GM10266 (cell line): ENCODE results near the gene GOLGA1.
A peak's percentile ranks its signal among the peaks of the same experiment; 100 is the strongest.

Source experiments
- DNase-seq: peaks from one replicate; pipeline ENCODE4 v3.0.0; 2012; ENCODE audit errors: extremely low spot score
- TF ChIP-seq, protein P1 (sequence below): IDR thresholded peaks from 2 replicates; pipeline ENCODE4 v1.5.1; 2012; ENCODE audit warnings: mild to moderate bottlenecking, low read depth; ENCODE audit not compliant: control insufficient read depth, insufficient read depth; ENCODE audit errors: missing control alignments

The GOLGA1 gene

DNA sequence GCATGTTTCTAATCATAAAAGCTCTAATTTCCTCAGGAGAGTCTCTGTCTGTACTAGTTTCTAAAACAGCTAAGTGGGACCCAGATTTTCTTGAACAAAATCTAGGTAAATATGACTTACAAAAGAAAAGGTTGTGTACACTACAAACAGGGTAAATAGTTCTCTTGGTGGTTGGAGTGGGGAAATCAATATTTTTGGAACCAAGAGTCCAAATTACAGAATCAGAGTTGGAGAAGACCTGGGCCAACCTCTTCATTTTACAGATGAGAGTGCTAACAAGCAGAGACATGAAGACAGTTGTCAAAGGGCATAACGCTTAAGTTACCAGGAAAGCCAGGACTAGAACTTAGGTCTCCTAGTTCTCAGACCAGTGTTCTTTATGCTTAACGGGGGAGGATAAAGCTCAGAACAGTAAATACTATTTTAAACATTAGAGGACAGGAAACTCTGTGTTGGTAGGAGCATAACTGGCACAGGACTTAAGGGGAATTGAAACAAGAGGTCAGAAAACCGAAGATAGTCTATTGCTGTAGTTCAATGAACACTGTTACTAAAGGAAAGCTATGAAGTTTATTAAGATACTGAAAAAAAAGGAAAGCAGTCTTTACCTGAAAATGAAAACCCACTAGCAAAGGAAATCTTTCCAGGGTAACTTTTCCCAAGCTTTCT, 9.3 kb upstream of the GOLGA1 start:
- peak; percentile 30 for DNase-seq
- TF ChIP-seq, protein P1, sequence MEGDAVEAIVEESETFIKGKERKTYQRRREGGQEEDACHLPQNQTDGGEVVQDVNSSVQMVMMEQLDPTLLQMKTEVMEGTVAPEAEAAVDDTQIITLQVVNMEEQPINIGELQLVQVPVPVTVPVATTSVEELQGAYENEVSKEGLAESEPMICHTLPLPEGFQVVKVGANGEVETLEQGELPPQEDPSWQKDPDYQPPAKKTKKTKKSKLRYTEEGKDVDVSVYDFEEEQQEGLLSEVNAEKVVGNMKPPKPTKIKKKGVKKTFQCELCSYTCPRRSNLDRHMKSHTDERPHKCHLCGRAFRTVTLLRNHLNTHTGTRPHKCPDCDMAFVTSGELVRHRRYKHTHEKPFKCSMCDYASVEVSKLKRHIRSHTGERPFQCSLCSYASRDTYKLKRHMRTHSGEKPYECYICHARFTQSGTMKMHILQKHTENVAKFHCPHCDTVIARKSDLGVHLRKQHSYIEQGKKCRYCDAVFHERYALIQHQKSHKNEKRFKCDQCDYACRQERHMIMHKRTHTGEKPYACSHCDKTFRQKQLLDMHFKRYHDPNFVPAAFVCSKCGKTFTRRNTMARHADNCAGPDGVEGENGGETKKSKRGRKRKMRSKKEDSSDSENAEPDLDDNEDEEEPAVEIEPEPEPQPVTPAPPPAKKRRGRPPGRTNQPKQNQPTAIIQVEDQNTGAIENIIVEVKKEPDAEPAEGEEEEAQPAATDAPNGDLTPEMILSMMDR: no peak

DNA sequence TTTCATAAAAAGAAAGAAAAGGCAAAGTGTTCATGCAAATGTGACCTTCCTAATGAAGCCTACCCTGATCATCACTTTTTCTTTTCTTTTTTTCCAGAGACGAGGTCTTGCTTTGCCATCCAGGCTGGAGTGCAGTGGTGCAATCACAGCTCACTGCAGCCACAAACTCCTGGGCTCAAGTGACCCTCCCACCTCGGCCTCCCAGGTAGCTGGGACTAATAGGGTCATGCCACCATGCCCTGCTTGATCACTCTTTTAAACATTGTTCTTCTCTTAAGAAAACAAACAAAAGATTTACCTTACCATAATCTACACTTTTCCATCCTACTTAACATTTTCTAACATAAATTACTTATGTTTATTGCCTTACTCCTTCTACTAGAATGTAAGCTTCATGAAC, 8.5 kb upstream of the GOLGA1 start:
- no peak for DNase-seq
- TF ChIP-seq, protein P1: no peak

DNA sequence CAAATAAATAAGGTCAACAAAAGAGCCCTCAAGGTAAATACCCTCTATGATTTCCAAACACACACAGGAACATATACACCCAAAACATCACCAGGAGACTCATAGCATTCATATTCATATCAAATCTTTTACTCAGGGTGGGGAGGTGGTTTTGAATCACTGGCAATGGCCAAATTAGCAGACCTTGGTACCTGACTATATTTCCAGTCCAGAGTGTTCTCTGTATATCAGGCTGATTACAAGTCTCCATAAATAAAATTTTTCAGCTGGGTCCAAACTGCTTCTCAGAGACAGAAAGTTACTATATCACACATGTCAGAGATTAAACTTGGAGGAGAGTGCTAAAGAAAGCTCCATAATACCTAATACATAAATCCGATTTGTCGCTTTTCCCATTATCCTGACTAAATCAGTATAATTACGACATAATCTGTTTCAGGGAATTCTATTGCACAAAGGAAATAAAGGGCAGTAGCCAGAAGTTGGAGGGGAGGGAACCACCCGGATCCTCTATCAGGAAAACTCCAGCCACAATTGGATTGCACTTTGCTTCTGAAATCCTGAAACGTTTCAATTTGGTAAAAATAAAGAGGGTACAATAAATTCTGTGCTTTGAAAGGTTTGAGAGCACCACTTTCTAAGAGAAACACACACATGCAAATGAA, 7.0 kb upstream of the GOLGA1 start:
- TF ChIP-seq, protein P1: no peak
- DNase-seq: no peak

DNA sequence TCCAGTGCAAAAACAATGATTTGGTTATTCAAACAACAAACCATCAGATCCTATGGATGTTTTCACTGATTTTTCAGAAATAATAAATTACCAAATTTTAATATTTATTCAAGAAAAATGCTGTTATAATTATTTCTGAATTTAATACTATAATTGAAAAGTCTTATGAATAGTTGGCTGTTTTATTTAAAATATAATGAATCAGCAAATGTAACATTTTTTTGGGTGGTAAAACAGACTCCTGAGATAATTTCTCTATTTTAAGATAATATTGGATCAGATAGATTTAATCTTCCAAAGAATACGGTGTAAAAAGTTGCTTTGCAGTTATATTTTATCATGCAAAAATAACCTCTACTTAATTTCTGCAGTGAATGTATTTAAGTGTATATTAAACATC, 5.3 kb upstream of the GOLGA1 start:
- no peak for DNase-seq
- TF ChIP-seq, protein P1: no peak

DNA sequence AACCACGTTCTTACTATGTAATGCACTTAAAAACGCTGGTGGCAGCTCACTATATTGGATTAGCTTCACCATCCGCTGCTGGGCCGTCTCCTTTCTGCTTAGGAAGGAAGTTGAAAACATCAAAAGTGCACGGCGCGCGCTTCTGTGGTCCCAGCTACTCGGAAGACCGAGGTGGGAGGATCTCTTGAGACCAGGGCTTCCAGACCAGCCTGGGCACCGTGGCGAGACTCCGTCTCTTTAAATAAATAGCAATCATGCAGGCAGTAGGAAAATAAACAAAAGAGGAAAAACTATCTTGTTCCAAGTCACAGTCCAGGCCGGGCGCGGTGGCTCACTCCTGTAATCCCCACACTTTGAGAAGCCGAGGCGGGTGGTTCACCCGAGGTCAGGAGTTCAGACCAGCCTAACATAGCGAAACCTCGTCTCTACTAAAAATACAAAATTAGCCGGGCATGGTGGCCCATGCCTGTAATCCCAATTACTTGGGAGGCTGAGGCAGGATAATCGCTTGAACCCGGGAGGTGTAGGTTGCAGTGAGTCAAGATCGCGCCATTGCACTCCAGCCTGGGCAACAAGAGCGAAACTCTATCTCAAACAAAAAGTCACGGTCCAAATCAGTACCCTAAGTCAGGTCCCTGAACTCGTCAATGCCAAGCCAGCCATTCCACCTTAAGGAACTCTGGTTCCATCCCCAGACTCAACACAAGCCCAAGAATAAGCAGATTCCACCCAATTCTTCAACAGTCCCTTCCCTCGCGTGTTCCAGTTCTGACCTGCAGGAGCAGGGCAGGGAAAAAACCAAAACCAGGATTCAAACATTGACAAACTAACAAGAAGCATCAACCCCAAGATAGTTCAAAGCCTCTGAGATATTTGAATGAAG, 1.0 kb upstream of the GOLGA1 start:
- DNase-seq: no peak
- TF ChIP-seq, protein P1: no peak

DNA sequence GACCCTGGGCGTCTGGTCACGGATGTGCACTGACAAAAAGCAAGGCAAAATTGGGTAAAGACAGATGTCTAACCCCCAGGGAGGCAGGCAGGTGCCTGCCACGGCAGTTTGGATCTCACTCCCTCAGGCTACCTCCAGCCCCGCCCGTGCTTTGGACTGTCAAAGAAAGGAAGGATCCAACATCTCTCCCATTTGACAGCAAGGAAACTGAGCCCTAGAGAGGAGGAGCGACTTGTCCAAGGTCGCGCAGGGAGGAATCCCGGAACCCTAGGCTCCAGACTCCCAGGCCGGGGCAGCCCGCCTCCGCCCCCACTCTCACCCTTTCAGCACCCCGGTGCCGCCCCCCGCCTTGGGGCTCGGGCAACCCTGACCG, 376 bp downstream of the GOLGA1 start:
- no peak for DNase-seq
- TF ChIP-seq, protein P1: no peak

DNA sequence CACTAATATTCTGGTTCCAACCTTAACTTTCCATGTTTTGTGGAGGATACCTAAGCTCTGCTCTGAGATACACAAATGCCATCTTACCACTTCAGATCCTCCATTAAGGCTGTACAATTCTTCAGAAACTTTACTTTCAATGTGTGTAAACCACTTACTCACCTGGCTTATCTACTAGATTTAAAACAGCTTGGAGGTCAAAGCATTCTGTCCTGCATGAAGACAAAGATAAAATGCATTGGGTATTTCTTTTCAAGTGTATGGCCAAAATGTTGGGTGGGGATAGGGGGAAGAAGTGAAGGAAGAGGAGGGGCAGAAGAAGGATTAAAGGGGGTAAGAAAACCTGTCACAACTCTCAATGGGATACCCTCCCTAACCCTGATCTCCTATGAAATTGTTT, 939 bp downstream of the GOLGA1 start:
- no peak for DNase-seq
- TF ChIP-seq, protein P1: no peak
